IPS-18a (cell line): Measurements from ENCODE around the gene MAT1A.
A peak's percentile ranks its signal among the peaks of the same experiment; 100 is the strongest.
"Not testable (repeated sequence)": the region's sequence is repeated elsewhere in the genome, so short reads cannot be mapped to it uniquely, and the experiment has no call there.

Source experiments
- H3K27ac ChIP-seq: one replicate; pipeline ENCODE4 v1.5.1; 2013; ENCODE audit warnings: low read length
- H3K27me3 ChIP-seq: one replicate; pipeline ENCODE4 v1.6.1; 2013; ENCODE audit warnings: mild to moderate bottlenecking, low read length; ENCODE audit not compliant: control insufficient read depth, insufficient read depth
- H3K36me3 ChIP-seq: one replicate; pipeline ENCODE4 v1.6.1; 2013; ENCODE audit warnings: low read depth, low read length; ENCODE audit not compliant: control insufficient read depth
- H3K4me1 ChIP-seq: one replicate; pipeline ENCODE4 v1.6.1; 2013; ENCODE audit warnings: low read depth, low read length; ENCODE audit not compliant: control insufficient read depth
- H3K4me3 ChIP-seq: one replicate; pipeline ENCODE4 v1.5.1; 2013; ENCODE audit warnings: low read length
- H3K9ac ChIP-seq: one replicate; pipeline ENCODE4 v1.6.1; 2013; ENCODE audit warnings: mild to moderate bottlenecking, low read length, moderate library complexity
- H3K9me3 ChIP-seq: one replicate; pipeline ENCODE4 v1.6.1; 2013; ENCODE audit warnings: low read depth, low read length; ENCODE audit not compliant: control insufficient read depth

MAT1A gene

DNA sequence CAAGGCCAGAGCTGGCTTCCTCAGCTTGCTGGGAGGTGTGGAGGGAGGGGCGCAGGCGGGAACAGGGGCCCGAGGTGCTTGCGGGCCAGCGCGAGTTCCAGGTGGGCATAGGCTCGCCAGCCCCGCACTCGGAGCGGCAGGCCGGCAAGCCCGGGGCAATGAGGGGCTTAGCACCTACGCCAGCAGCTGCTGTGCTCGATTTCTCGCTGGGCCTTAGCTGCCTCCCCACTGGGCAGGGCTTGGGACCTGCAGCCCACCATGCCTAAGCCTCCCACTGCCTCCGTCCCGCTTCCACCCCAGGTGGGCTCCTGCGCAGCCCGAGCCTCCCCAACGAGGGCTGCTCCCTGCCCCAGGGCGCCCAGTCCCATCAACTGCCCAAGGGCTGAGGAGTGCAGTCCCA is 25.9 kb upstream of the MAT1A start:
- Histone ChIP-seq H3K4me3 (no peak overlapping the region), H3K27ac (no peak overlapping the region), H3K9me3 (no peaks in the 10 kb centered on the region), H3K4me1 (no peaks in the 10 kb centered on the region), H3K9ac (no peak overlapping the region), H3K27me3 (no peaks in the 10 kb centered on the region), H3K36me3 (no peaks in the 10 kb centered on the region)

DNA sequence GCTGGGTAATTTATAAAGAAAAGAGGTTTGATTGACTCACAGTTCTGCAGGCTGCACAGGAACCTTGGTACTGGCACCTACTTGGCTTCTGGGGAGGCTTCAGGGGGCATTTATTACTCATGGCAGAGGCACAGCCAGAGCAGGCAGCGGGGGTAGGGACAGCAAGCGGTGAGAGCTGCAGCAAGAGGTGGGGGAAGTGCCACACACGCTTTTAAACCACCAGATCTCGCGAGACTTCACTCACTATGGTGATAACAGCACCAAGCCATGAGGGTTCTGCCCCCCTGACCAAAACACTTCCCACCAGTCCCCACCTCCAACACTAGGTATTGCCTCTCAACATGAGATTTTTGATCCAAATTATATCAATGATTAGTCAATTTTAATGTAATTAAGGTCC is 24.1 kb upstream of the MAT1A start:
- Histone ChIP-seq H3K27ac (no peak overlapping the region), H3K9me3 (no peaks in the 10 kb centered on the region), H3K4me1 (no peaks in the 10 kb centered on the region), H3K4me3 (no peak overlapping the region), H3K27me3 (no peaks in the 10 kb centered on the region), H3K9ac (no peak overlapping the region), H3K36me3 (no peaks in the 10 kb centered on the region)

DNA sequence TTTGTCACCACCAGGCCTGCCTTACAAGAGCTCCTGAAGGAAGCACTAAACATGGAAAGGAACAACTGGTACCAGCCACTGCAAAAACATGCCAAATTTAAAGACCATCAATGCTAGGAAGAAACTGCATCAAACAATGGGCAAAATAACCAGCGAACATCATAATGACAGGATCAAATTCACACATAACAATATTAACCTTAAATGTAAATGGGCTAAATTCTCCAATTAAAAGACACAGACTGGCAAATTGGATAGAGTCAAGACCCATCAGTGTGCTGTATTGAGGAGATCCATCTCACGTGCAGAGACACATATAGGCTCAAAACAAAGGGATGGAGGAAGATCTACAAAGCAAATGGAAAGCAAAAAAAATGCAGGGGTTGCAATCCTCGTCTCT is 16.5 kb upstream of the MAT1A start:
- H3K27ac ChIP-seq, H3K36me3 ChIP-seq, H3K27me3 ChIP-seq, H3K4me1 ChIP-seq, H3K4me3 ChIP-seq, H3K9ac ChIP-seq, H3K9me3 ChIP-seq: not testable (repeated sequence)

DNA sequence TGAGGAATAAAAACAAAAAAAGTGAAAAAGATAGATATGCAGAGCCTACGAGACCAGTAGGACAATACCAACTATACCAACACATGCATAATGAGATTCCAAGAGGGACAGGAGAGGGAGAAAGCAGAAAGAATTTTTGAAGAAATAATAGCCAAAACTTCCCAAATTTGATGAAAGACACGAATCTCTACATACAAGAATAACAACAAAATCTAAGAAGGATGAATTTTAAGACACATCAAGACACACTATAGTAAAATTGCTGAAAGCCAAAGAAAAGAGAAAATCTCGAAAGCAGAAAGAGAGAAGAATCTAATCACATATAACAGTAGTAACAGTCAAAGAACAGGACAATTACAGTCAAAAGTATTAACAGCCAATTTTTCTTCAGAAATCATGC is 7.5 kb upstream of the MAT1A start:
- Histone ChIP-seq H3K9ac (no peak overlapping the region), H3K36me3 (no peaks in the 10 kb centered on the region), H3K9me3 (no peaks in the 10 kb centered on the region), H3K4me3 (no peak overlapping the region), H3K27me3 (no peaks in the 10 kb centered on the region), H3K27ac (no peak overlapping the region), H3K4me1 (no peaks in the 10 kb centered on the region)

DNA sequence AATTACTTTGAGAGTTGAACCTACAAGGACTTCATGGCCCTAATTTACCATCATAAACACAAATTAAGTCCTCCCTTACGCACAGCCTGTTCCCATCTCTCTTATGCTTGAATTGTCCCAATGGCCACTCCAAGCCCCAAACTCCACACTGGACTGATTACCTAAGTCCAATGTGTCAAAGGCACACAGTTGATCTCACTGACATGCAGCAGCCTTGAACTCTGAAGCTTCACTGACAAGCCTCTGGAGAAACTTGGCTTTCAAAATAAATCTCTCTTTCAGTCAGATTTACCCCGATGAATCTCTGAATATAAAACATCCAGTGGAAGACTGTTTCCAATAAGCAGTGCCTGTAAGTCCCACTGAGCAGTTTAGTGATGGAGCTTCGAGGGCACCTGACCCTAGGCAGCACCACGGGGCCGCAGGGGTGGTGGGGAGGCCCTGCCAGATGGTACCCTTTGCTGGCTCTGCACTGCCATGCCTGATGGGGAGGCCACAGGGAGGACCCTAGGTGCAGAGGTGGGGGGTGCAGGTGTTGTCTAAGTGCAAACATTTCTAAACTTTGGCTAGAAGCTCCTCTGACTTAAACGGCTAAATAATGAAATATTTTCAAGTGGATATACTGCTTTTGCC is 3.3 kb upstream of the MAT1A start:
- H3K4me1 ChIP-seq, result peaks cover 6% of the 10 kb centered on the region
- H3K9ac ChIP-seq, result no peak overlapping the region
- no peaks in the 10 kb centered on the region for H3K27me3 ChIP-seq
- H3K9me3 ChIP-seq, result no peaks in the 10 kb centered on the region
- H3K36me3 ChIP-seq, result no peaks in the 10 kb centered on the region
- no peak overlapping the region for H3K27ac ChIP-seq
- H3K4me3 ChIP-seq, result no peak overlapping the region

DNA sequence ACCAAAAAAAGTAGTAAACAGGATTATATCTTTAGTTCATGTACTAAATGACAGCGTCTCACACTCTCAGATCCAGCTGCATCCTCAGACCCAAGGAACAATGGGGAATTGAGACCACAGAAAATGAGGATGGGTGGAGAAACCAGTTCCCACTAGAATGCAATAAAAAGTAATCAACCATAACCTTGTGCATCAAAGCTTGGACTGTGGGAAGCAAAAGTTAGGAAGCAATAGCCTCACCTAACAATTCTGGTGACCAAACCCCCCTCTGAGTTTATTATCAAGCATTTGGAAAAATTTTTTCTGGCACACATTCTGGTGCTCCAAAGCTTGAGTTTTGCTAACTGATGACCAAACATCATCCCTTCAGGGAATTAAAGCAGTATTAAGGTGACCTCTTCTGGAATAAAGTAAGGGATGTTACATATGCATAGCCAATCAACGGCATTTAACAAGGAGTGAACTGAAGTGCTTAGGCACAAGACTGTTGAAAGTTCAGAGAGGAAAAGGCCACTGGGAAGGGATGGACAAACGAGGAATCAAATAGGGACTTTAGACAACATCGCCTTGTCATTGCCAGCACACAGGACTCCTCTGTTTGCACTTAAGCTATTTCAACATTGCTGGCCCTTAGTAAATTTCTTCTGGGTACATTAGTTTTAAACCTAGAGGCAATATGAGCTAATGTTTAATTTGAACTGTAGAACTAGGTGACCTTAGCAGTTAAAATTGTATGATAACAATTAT is 1.2 kb upstream of the MAT1A start:
- Histone ChIP-seq H3K27ac (no peak overlapping the region), H3K9ac (no peak overlapping the region), H3K27me3 (no peaks in the 10 kb centered on the region), H3K36me3 (no peaks in the 10 kb centered on the region), H3K4me1 (peaks cover 6% of the 10 kb centered on the region), H3K9me3 (no peaks in the 10 kb centered on the region), H3K4me3 (no peak overlapping the region)

DNA sequence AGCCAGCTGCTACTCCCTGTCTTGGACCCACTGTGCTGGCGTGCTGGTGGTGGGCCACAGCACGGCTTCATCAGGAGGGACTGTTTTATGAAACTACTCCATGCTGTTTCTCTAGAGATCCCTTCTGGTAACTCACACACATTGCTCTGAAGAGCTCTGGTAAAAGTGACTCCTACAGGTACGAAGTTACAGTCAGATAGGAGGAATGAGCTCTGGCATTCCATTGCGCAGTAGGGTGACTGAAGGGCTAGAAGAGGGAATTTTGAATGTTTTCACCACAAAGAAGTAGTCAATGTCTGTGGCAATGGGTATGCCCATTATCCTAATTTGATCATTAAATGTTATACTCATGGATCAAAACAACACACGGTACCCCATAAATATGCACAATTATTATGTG is 609 bp downstream of the MAT1A start:
- Histone ChIP-seq H3K36me3 (no peaks in the 10 kb centered on the region), H3K9ac (no peak overlapping the region), H3K27me3 (no peaks in the 10 kb centered on the region), H3K4me1 (peaks cover 6% of the 10 kb centered on the region), H3K4me3 (peak overlapping the region; percentile 18), H3K27ac (no peak overlapping the region), H3K9me3 (no peaks in the 10 kb centered on the region)

DNA sequence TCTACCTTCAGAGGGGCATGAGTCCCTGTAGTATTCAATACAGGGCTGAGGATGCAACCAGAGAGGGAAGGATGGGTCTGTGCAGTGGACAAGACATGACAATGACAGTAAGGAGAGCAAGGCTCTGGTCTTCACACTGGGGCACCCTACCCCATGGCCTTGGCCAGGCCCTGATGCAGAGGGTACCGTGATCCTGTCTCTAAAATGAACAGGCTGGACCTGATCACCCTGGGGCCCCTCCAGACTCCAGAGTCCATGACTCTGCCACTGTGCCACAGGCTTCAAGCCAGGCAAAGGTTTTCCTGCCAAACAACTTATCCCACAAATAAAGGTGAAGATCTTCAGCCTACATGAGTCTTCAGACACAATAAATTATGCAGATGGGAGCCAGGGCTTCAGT is 4.9 kb downstream of the MAT1A start:
- Histone ChIP-seq H3K9ac (no peak overlapping the region), H3K27ac (no peak overlapping the region), H3K9me3 (no peaks in the 10 kb centered on the region), H3K36me3 (no peaks in the 10 kb centered on the region), H3K27me3 (no peaks in the 10 kb centered on the region), H3K4me3 (no peak overlapping the region), H3K4me1 (no peaks in the 10 kb centered on the region)

DNA sequence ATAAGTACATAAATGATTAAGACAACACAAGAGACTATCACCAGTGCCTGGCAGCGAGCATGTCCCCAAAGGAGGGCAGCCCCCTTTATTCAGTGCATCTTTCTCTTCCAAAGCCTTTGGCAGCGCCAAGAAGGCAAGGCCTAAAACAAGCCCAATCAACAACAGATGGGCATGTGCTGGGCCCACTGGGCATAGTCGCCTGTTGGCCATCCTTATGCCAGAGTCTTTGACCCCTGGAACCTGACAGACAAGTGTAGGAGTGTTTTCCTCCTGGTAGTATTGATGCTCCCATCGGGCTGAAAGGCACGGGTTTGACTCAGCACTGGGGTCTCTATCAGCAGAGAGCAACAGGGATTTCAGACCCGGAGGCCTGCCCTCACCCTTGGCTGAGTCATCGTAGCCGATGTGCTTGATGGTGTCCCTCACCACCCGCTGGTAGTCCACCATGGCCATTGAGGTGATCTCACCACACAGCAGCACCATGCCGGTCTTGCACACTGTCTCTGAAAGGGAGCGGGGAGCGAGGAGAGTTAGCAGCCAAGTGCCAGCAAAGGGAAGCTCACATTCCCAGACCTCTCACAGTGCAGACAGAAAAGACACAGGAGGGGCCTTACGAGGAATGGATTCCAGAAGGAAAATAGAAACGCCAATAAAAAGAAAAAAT is 5.8 kb downstream of the MAT1A start:
- Histone ChIP-seq H3K27me3 (no peaks in the 10 kb centered on the region), H3K27ac (no peak overlapping the region), H3K4me1 (no peaks in the 10 kb centered on the region), H3K9me3 (no peaks in the 10 kb centered on the region), H3K36me3 (no peaks in the 10 kb centered on the region), H3K9ac (no peak overlapping the region), H3K4me3 (no peak overlapping the region)

DNA sequence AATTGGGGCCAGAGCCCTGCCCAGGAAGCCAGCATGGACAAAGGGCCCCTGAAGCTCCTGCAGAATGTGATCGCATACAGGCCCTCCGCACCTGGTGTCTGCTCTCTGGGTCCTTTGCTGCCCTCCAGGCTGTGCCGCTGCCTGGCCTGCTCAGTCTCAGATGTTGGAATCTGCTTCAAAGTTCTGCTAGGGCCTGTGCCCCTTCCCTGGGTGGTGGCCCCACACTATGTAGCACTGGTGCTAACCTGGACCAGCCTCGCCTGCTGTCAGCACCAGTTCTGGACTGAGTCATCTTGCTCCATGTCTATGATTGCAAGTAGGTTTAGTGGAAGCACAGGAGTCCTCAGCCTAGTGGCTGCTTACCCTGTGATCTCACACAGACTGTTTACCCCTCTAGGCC is 6.3 kb downstream of the MAT1A start:
- H3K27me3 ChIP-seq, result no peaks in the 10 kb centered on the region
- H3K4me3 ChIP-seq, result no peak overlapping the region
- no peaks in the 10 kb centered on the region for H3K9me3 ChIP-seq
- no peaks in the 10 kb centered on the region for H3K4me1 ChIP-seq
- no peak overlapping the region for H3K27ac ChIP-seq
- no peak overlapping the region for H3K9ac ChIP-seq
- H3K36me3 ChIP-seq, result no peaks in the 10 kb centered on the region

DNA sequence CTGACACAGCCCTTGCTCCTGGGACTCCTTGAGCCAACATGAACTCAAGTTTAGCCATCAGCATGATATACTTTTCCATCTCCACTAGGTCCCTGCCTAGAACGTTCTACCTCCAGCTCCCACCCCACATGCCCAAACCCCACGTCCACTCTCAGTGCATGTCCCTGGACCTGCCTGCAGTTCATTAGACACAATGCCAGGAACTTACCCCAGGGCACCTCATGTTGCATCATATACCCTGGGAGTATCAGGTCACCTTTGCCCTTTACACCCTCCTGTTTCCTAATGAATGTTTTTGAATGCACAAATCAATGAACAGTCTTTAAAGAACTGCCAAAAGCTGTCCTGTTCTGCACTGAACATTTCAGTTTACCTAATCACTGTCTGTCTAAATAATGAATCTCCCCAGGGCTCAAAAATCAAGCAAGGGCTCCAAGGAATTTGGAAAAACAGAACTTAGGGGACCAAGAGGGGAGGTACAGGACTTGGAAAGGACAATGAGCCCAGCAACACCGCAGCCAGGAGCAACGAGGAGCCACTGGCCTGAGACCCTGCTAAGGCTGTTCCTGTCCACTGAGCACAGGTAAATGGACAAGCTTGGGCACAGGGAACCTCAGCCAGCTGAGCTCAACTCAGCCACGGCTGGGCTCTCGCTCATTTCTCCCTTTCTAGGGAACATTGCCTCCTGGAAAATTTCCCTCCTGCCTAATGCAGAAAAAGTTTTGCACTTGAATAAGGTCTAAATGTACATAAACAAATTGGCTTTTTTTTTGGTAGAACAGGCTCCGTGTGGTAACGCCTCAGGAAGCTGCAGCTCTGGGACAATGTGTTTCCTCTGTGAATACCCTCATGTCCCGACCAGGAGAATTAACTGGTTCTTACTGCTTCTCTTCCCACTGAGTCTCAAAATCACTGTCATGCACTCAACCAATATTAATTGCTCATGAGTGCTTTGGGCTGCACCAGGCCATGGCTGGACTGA is 7.4 kb downstream of the MAT1A start:
- Histone ChIP-seq H3K27me3 (no peaks in the 10 kb centered on the region), H3K36me3 (no peaks in the 10 kb centered on the region), H3K9ac (no peak overlapping the region), H3K27ac (no peak overlapping the region), H3K4me3 (no peak overlapping the region), H3K9me3 (no peaks in the 10 kb centered on the region), H3K4me1 (no peaks in the 10 kb centered on the region)
